Ammon's horn (tissue), 1 donor: ENCODE results near the gene GARNL3.

Experiments
- DNase-seq: peaks from one replicate; pipeline ENCODE4 v3.0.0-alpha.2; 2016; ENCODE audit warnings: low spot score

Gene GARNL3, protein sequence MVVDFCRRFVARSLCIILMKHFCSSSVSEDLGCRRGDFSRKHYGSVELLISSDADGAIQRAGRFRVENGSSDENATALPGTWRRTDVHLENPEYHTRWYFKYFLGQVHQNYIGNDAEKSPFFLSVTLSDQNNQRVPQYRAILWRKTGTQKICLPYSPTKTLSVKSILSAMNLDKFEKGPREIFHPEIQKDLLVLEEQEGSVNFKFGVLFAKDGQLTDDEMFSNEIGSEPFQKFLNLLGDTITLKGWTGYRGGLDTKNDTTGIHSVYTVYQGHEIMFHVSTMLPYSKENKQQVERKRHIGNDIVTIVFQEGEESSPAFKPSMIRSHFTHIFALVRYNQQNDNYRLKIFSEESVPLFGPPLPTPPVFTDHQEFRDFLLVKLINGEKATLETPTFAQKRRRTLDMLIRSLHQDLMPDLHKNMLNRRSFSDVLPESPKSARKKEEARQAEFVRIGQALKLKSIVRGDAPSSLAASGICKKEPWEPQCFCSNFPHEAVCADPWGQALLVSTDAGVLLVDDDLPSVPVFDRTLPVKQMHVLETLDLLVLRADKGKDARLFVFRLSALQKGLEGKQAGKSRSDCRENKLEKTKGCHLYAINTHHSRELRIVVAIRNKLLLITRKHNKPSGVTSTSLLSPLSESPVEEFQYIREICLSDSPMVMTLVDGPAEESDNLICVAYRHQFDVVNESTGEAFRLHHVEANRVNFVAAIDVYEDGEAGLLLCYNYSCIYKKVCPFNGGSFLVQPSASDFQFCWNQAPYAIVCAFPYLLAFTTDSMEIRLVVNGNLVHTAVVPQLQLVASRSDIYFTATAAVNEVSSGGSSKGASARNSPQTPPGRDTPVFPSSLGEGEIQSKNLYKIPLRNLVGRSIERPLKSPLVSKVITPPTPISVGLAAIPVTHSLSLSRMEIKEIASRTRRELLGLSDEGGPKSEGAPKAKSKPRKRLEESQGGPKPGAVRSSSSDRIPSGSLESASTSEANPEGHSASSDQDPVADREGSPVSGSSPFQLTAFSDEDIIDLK

DNA sequence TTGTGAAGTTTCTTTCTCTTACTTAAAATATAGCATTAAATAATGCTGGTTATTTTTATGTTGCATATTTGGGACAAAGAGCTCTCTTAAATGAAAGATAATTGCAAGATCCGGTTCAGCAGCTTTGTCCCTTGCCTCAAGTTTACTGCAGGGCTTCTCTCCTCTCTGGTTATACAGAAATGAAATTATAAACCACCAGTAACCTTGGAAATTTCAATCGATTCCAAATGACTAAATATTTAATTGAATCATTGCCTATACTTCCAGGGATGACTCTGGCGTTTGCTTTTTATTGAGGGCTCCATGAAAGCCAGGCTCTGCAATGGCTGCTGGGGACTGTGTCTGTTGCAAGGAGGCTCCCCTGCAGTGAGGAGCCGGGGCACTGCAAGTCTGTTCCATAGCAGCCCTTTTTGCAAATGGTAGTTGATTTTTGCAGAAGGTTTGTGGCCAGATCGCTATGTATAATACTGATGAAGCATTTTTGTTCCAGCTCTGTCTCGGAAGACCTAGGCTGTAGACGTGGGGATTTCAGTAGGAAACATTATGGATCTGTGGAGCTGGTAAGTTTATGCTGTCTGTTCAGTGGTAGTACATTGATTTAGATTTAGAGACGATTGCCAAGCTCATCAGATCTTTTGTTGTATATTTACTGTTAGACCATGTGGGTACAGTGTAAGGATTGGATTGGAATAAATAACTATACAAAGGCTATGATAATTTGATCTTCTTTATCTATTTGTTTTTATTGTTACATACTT lies at the start of gene GARNL3:
Gene GARNL3 (plus strand): TSS at position 313 of the 758 bp plus-strand sequence. CDS start 104 bp downstream, at position 417.
- DNase-seq: peak; percentile 54

DNA sequence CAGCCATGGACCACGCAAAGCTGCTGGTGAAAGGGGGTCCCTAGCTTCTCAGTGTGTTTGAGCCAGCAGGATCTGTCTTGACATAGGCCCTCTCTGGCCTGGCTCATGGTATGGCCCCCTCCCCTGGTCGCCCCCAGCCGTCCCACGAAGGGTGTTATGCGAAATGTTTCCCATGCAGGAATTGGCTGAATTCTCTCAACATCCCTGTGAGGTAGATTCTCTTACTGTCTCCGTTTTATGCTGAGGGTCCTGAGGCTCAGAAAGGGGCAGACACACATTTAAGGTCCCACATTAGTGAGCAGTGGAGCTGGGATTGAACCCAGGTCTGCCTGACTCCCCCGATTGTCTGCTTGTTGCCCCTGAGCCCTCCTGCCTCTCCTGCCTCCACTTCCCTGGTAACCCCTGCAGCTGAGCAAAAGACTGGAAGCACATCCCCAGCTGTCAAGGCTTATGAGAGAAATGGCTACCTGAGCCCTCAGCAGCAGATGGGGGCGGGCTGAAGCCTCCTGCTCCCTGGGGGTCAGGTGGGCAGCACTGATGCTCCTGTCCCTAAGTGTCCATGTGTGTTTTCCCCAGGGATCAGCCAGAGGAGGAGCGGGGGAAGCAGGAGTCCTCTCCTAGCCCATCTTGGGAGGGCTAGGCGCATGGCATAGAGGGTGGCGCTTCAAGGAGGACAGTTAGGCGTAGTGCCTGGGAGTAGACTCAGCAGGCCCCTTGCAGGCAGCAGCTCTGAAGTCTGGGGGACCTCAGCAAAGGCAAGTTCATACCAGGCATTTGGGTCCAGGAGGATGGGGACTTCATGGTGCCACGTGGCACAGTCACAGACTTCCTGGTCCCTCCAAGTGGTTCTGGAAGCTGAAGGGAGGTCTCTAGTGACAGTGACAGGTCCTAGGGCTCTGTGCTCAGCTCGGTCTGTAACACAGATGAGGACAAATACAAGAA lies 49.0 kb upstream of the GARNL3 start:
- DNase-seq: no peak

DNA sequence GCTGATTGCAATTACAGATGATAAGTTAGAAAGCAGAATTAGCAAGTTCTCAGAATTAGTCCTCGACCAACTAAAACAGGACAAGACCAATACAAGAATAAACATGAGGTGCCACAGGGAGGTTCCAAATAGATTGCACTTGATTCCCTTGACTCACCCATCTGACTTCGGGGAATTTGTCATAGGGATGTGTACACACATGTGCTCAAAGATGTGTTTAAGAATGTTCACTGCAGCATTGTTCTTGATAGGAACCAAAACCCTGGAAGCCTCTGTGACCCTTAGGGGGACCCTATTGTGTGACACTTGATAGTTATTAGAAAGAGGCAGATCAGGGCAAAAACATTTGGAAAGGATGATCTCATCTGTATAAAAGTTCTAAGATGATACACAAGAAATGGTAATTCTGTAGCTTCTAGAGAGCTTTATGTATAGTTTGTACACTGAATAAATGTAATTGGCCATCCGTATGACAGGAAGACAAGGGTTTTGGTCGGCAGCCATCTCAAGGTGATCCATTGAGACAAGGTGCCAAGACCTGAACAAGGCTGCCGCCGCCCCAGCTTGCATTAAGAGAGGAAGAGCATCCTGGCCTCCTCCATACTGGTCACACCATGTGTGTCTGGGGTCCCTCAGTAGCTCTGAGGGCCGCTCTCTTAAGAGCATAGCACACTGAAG lies 48.2 kb upstream of the GARNL3 start:
- no peak for DNase-seq

DNA sequence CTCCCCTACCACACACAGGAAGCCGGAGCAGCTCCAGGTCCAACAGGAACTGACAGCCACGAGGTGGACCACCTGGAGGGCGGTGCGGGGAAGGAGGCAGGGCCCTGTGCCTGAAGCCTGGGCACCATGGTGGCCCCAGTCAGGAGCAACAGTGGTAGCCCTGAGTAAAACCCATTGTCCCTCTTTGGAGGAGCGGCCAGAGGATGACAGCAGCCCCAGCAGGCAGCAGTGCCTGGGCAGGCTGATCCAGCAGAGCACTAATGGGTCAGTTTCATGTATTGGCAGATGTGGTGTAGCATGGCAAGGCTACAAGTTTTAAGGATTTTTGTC lies 47.7 kb upstream of the GARNL3 start:
- no peak for DNase-seq

DNA sequence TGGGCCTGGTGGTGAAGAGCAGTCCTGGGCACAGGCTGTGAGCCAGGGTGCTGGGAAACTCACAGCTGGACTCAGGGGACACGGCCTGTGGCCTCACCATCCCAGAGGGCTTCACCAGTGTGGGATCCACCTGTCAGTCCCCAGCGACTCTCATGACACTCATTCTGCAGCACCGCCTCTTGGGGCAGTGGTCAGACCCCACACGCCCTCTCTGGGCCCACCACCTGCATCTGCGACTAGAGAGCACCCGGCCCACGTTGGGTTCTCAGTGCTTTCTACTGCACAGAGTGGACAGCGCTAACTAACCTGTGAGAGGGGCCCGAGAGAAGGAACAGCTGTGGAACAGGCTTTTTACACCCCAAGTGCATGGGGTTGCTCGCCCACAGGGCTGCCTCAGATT lies 45.8 kb upstream of the GARNL3 start:
- DNase-seq: no peak

DNA sequence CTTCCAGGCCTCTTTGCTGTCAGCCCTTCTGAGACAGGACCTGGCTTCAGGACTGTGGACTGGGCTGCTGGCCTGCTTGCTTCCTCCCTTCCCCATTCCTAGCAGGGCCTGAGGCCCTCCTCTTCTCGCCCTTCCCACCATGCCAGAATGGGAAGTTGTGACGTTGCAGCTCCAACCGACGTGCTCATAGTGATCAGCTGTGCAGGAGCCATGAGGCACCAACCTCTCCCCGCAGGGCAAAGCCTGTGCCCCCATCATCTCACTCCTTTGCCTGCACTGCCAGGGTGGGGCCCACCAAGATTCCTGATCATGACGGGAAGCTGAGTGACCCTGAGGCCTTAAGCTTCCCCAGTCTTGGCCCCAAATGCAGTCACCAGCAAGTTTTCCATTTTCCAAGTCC lies 45.1 kb upstream of the GARNL3 start:
- peak; percentile 47 for DNase-seq

DNA sequence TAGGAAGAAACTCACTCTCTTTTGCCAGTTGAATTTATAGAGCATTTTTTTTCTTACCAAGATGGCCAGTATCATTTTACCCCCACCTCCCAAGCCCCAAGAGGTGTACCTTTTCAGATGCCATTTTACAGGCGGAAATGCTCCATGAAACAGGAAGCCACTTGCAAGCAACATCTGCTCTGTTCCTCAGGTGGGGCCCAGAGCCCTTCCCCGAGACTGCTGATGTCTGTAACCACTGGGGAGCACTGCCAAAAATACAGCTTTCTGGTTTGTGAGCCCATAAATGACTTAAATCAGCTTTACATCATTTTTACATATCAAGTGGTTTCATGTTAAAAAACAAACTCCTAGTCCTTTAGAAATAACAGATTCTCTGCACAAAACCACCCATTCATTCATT lies 42.9 kb upstream of the GARNL3 start:
- DNase-seq: no peak

DNA sequence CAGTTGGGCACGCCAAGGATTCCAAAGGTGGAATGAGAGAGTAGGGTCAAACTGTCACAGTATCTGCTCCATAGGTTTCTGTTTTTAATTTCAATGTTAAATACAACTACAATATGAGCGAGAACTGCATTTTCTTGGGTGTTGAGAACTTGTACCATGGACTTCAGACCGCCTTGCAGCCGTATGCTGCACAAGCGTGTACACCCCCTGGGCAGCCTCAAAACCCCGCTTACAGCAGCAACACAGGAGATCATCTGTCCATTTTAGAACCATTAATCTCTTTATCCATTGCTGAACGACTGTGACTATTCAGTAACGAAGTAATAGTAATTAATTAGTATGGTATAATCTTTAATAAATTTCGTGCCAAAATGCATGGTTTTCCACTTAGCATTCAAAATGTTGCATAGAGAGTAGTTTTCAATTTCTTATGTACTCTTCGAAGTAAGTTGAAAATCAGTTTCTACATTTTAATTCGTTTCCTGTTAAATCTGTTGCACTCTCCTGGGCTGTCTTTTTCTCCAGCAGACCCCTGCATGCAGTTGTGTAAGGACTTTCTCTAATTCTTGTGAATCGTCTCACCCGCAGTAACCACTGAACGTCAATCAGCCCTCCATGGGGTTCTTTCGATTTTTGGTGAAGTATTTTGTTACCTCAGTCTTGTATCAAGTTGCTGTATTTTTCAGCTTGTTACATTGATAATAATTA lies 42.0 kb upstream of the GARNL3 start:
- DNase-seq: no peak

DNA sequence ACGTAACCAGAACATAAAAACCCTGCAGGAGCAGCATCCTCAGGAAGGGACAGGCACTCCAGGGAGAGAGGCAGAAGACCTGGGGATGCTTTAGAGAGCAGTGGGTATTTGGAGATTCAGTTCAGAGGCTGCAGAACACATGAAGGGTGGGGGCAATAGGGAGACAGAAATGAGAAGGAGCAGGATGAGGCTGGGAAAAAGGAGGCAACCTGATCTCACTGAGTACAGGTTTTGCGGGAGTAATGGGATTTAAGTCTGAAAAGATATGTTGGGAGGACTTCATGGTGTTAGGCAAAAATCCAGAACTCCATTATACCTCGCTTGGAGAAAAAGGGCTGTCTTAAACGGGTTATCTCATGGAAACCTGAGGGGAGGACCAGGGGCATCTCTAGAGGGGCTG lies 41.3 kb upstream of the GARNL3 start:
- no peak for DNase-seq

DNA sequence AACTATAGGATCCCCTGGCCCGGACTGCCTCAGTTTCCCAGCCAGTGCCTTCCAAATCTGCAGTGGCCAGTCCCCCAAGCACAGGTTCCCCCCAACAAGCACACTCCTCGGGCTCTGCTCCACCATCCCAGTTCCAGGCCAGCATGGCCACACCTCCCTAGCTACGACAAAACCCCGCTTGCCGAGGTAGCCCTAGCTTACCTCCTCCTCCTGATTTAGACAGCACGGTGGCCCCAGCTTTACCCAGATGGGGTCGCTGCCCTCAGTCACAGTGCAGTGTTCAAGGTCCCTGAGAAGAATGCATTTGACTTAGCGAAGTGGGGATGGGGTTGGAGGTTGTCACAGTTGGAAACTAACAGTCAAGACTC lies 40.8 kb upstream of the GARNL3 start:
- DNase-seq: no peak

DNA sequence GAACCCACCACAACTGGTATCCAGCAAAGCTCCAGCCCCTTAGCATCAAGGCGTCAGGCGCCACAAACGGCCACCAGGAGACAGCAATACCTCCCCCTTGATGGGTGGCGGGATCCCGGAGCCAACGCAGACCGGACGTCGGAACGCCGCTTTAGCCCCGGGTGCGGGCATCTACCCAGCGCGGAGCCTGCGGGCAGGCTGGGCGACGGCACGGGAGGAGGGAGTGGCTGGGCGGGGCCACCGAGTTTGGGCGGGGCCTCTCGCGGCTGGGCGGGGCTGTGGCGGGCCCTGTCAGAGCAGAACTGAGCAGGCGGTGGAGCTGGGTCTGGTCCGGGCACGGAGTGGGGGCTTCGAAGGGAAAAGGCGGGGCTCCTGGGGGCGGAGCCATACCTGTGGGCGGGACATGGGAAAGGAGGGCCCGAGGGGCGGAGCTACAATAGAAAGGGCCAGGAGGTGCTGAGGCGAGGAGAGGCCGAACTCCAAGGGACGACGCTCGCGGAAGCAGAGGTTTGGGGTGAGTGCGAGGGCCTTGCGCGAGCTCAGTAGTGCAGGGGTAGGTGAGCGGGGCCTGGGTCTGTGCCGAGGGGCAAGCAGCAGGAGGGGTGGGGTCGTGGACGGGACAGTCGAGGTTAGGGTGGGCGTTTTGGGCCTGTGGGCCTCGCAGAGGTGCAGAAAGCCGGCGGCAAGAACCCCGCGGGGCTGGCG lies 40.2 kb upstream of the GARNL3 start:
- peak; percentile 92 for DNase-seq

DNA sequence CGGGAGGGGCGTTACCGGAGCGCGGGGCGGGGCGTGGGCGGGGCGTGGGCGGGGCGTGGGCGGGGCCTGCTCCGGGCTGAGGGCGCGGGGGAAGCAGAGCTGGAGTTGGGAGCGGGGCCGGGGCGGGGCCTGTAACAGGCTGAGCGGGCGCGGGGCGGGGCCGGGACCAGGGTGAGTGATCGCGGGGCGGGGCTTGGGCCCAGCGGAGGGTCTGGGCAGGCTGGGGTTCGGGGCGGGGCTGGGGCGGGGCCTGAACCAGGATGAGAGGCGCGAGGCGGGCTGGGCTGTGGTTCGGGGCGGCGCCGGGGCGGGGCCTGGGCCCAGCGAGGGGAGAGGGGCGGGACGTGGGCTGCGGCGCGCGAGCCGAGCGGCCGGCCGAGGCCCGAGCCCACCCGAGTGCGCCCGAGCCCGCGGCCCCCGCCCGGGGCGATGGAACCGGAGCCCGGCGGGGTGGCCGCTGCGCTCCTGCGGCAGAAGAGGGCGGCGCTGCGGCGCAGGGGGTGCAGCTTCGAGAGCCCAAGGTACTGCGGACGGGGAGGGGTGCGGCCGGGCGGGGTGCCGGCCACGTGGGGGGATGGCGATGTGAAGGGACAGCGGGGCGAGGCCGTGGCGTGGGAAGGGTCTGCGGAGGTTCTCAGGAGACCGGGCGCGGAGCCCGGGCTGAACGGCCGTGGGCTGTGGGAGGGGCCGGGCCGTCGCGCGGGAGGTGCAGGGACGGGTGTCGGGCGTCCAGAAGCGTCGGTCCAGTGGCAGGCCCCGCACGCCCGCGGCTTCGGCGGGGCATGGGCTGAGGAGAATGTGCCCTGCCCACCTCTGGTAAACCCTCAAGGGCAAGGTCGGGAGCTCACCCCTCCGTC lies 39.5 kb upstream of the GARNL3 start:
- peak; percentile 98 for DNase-seq

DNA sequence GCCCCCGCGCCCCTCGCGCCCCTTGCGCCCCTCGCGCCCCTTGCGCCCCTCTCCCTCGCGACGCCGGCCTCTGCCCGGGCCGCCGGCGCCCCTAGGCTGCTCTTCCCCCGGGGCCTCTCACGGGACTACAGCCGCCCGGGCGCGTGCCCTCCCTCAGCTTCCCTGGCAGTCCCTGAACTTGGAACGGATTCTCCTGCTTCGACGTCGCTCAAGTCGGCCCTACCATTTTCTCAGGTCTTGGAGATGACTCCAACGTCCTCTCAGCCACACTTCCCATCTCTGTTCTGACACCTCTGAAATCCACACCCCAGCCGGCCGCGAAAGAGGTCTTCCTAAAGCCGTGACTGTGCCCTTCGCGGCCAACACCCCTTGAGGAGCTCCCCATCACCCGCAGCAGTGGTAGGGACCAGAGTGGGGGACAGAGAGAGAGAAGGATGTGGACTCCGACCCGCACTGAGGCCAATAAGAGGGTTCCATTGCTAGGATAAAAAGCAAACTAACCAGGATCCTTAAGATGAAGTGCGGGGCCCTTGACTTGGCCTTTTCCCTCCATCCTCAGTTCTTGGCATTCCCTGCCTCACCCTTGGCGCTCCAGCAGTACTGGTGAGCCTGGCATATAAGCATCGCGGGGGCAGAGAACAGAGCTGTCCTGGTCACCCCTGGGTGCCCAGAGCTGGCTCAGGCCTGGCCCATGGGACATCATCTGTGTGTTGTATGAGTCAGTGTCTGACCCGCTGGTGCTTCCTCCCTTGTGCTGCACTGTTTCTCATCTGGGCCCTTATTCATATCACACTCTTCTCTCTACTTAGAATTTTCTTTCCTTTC lies 38.6 kb upstream of the GARNL3 start:
- peak; percentile 23 for DNase-seq

DNA sequence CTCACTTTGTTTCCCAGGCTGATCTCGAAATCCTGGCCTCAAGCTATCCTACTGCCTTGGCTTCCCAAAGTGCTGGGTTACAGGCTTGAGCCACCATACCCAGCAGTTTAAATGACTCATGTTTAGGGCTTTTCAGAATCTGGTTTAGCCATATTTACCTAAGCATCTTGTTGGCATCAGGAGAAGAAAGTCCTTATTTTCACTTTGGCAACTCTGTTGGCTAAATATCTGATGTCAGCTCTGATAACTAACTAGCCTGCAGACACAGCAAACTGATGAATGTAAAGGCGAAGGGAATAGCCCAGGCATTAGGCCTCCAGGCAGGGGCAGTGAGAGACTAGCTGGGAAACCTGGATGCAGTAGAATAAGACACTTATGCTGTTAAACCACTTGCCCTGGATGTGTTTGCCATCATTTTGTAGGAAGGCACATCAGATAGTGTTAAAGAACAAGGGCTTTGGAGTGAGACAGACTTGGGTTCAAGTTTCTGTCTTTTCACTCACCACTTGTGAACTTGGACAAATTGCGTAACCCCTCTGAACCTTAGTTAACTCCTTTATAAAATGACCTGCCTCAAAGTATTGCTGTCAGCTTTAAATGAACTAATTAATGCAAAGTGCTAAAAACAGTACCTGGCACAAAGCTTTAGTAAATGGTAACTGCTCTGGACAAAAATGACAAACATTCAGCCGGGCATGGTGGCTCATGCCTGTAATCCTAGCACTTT lies 34.7 kb upstream of the GARNL3 start:
- DNase-seq: no peak

DNA sequence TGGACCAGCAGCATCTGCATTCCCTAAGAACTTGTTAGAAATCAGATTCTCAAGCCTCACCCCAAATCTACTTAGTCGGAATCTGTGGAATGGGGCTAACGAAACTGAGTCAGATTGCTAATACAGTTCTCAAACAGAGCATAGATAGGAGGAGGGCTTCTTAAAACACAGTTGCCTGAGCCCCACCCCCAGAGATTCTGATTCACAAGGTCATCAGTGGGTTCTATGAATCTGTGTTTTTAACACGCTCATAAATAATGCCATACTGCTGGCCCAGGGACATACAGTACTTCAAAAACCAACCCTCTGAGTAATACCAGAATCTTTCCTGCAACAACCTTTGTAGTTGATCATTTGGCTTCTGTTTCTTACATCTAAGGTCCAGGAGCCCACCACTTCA lies 32.9 kb upstream of the GARNL3 start:
- no peak for DNase-seq

DNA sequence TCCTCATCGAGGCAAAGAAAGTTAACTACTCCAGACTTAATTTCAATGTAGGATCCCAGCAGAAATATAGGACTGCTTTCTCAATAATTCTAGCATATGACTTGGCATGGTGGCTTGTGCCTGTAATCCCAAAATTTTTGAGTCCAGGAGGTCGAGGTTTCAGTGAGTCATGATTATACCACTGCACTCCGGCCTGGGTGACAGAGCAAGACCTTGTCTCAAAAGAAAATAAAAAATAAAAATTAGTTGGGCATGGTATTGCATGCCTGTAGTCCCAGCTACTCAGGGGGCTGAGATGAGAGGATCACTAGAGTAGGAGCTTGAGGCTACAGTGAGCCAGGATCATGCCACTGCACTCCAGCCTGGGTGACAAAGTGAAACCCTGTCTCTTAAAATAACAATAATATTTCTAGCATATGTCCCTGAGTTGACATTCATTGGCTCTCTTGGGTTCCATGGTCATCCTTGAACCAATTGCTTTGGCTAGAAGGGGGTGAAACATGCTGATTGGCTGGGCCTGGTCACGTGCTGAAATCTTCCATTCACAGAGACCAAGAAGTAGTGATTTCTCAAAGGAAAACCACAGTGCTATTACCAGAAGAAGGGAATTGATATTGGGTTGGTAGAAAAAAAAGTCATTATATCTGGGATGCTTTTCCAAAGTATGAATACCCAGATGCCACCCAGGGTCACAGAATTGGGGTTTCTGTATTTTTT lies 31.6 kb upstream of the GARNL3 start:
- no peak for DNase-seq
